ENCODE results near the gene SCFD2.

DNA sequence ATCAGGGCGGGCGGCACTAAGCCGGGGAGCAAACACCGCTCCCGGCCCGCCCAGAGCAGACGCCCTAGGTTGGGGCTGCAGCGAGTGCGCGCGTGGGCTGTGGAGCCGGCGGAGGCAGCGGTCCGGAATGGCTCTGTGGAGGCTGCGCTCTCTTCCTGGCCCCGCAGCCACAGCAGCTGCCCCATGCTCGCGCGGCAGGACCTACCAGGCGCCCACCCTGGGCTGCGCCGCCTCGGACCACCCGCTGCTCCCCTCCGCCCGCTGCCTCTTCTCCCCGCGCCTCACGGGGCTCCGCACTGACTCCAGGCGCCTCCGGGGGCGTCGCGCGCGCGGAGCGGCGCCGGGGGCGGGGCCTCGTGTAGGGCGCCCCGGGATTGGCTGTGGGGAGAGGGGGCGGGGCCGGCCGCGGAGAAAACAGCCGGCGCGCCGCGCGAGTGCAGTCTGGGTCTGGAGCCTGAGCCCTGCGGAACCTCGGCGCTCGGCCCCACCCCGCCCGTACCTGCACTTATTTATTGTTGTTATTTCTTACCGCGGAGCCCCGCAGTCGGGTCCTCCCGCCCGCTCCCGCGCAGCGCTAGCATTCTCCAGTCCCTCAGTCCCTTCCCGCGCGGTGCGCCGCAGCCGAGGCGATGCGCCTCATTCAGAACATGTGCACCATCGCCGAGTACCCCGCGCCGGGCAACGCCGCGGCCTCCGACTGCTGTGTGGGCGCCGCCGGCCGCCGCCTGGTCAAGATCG, 503.8 kb downstream of the SCFD2 start, which contains the start of gene RASL11B:
- TF ChIP-seq, protein P1, sequence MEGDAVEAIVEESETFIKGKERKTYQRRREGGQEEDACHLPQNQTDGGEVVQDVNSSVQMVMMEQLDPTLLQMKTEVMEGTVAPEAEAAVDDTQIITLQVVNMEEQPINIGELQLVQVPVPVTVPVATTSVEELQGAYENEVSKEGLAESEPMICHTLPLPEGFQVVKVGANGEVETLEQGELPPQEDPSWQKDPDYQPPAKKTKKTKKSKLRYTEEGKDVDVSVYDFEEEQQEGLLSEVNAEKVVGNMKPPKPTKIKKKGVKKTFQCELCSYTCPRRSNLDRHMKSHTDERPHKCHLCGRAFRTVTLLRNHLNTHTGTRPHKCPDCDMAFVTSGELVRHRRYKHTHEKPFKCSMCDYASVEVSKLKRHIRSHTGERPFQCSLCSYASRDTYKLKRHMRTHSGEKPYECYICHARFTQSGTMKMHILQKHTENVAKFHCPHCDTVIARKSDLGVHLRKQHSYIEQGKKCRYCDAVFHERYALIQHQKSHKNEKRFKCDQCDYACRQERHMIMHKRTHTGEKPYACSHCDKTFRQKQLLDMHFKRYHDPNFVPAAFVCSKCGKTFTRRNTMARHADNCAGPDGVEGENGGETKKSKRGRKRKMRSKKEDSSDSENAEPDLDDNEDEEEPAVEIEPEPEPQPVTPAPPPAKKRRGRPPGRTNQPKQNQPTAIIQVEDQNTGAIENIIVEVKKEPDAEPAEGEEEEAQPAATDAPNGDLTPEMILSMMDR (IDR thresholded peaks at IDR 0.05) = peak in 4 of 5 experiments; percentile 30 to 51 (median 34)
- TF ChIP-seq POLR2A (IDR thresholded peaks at IDR 0.05) = peak; percentile 14
- TF ChIP-seq POLR2AphosphoS5 (IDR thresholded peaks at IDR 0.05) = peak in 2 of 3 donors; percentile 44 to 52
